Endothelial cell of umbilical vein (primary cell): ENCODE data around the gene PRPSAP1. TPM values are rescaled to one million over a fixed set of nuclear protein-coding genes. Genes with fewer than 3 reads are reported as not detected.

ENCODE experiments used
- BruUV-seq: library from RNA; stranded (reverse); fragments of 400-500 nt; replicated peaks from 2 replicates; lab custom pipeline; 2021; lab: Mats Ljungman, UMichigan
- CTCF ChIA-PET: fragments of 300-600, 350-600 bp; sonication (Branson Sonifier 250); formaldehyde crosslinking; loops from one replicate; lab custom pipeline; 2021; ENCODE audit warnings: antibody characterized with exemption, inconsistent platforms; lab: Charles Lee
- POLR2A ChIA-PET: fragments of 300-600, 350-600 bp; sonication (Branson Sonifier 250); formaldehyde crosslinking; loops from one replicate; lab custom pipeline; 2021; ENCODE audit warnings: antibody characterized with exemption, inconsistent platforms; lab: Charles Lee
- DNase-seq: peaks from one replicate; pipeline ENCODE4 v3.0.0-alpha.2; 2011; ENCODE audit warnings: low read depth, low spot score
- FAIRE-seq: peaks from 2 replicates; lab custom pipeline; 2011; peaks lifted over from hg19 to GRCh38; lab: Jason Lieb, UNC
- H2AFZ ChIP-seq: 2 replicates; pipeline ENCODE4 v1.6.0; 2012; ENCODE audit warnings: low read depth, low read length, control low read depth, inconsistent platforms
- H3K27ac ChIP-seq: 2 replicates; pipeline ENCODE4 v1.5.1; 2011; ENCODE audit warnings: low read depth, mild to moderate bottlenecking, control low read depth, low read length, moderate library complexity; ENCODE audit not compliant: insufficient read depth
- H3K27me3 ChIP-seq, 2 experiments: 2 replicates each; pipeline versions ENCODE4 v1.6.0 to v1.6.1; 2011; ENCODE audit warnings: low read length in 2 of 2, mixed read lengths in 1 of 2; ENCODE audit not compliant: control insufficient read depth in 2 of 2, insufficient read depth in 2 of 2
- H3K36me3 ChIP-seq, 2 experiments: 2 replicates in 1 of 2; 3 replicates in 1 of 2; pipeline ENCODE4 v1.5.1; 2011; ENCODE audit warnings: low read length in 2 of 2, mild to moderate bottlenecking in 1 of 2, moderate library complexity in 1 of 2; ENCODE audit not compliant: control insufficient read depth in 2 of 2, insufficient read depth in 2 of 2; ENCODE audit errors: extremely low read depth in 1 of 2
- H3K4me1 ChIP-seq: 3 replicates; pipeline ENCODE4 v1.5.1; 2011; ENCODE audit warnings: mild to moderate bottlenecking, low read length; ENCODE audit not compliant: control insufficient read depth, insufficient read depth; ENCODE audit errors: extremely low read depth
- H3K4me2 ChIP-seq: 2 replicates; pipeline ENCODE4 v1.6.1; 2011; ENCODE audit warnings: low read length, control low read depth, mixed read lengths; ENCODE audit not compliant: insufficient read depth
- H3K4me3 ChIP-seq, 3 experiments: fragments of 200-600 bp in 1 of 3; sonication (generic), shearing (Covaris generic) in 1 of 3; replicated peaks in 1 of 3; 2 replicates each; pipeline ENCODE4 v1.5.1; 2011 to 2016; ENCODE audit warnings: control low read depth in 3 of 3, low read length in 3 of 3, mild to moderate bottlenecking in 2 of 3, inconsistent platforms in 1 of 3, low read depth in 1 of 3, moderate library complexity in 1 of 3; ENCODE audit not compliant: insufficient read depth in 1 of 3
- H3K79me2 ChIP-seq: 2 replicates; pipeline ENCODE4 v1.6.0; 2012; ENCODE audit warnings: low read length, inconsistent platforms; ENCODE audit not compliant: control insufficient read depth, insufficient read depth
- H3K9ac ChIP-seq: replicated peaks from 2 replicates; pipeline ENCODE3; 2011; ENCODE audit warnings: low read length, control low read depth; ENCODE audit not compliant: insufficient read depth; ENCODE audit errors: extremely low read depth
- H3K9me1 ChIP-seq: replicated peaks from 3 replicates; pipeline ENCODE4 v1.6.0; 2011; ENCODE audit warnings: mild to moderate bottlenecking, low read length; ENCODE audit not compliant: control insufficient read depth, insufficient read depth; ENCODE audit errors: extremely low read depth
- H3K9me3 ChIP-seq: replicated peaks from 2 replicates; pipeline ENCODE4 v1.5.1; 2012; ENCODE audit warnings: low read length, inconsistent platforms; ENCODE audit not compliant: control insufficient read depth, insufficient read depth
- H4K20me1 ChIP-seq: replicated peaks from 2 replicates; pipeline ENCODE3; 2011; ENCODE audit warnings: mild to moderate bottlenecking, low read length; ENCODE audit not compliant: control insufficient read depth, insufficient read depth; ENCODE audit errors: extremely low read depth
- FOS ChIP-seq: IDR thresholded peaks from 2 replicates; pipeline ENCODE4 v1.6.1; 2011; ENCODE audit warnings: mild to moderate bottlenecking, low read length, moderate library complexity, borderline replicate concordance; ENCODE audit not compliant: insufficient read depth
- GATA2 ChIP-seq: IDR thresholded peaks from 2 replicates; pipeline ENCODE4 v1.7.0; 2011; ENCODE audit warnings: low read depth, mild to moderate bottlenecking, moderate library complexity, mixed read lengths, low read length; ENCODE audit not compliant: insufficient read length, insufficient read depth
- JUN ChIP-seq: IDR thresholded peaks from 2 replicates; pipeline ENCODE4 v1.6.1; 2011; ENCODE audit warnings: borderline replicate concordance, low read depth; ENCODE audit not compliant: insufficient read length, insufficient read depth
- MYC ChIP-seq: IDR thresholded peaks from one replicate; pipeline ENCODE4 v1.6.1; 2011; ENCODE audit warnings: mild to moderate bottlenecking, low read depth, low read length
- POLR2A ChIP-seq: IDR thresholded peaks from 2 replicates; pipeline ENCODE4 v1.6.1; 2012; ENCODE audit warnings: low read depth, mild to moderate bottlenecking, control low read depth, low read length
- dilution Hi-C: fragments of 300-500 bp; cut with MboI; formaldehyde crosslinking; loops from one replicate; pipeline ENCODE4 v1.15.0; 2019; ENCODE audit warnings: low sequenced_read_pairs; ENCODE audit not compliant: extremely low pct_ligation_motif_present
- intact Hi-C: fragments of 100-400 bp; cut with micrococcal nuclease; formaldehyde crosslinking; loops from one replicate; pipeline ENCODE4 v1.10.0; 2022
- polyA plus RNA-seq, 4 experiments: library from polyadenylated mRNA; depleted of rRNA in 3 of 4; stranded (reverse) in 3 of 4; unstranded in 1 of 4; fragments of >200 nt; gene quantifications; 2 replicates each; pipeline versions ENCODE4 v1.2.1 to v1.2.3, GENCODE V29; 2011 to 2012; ENCODE audit warnings: missing spikeins in 1 of 4
- total RNA-seq: library from RNA; stranded (reverse); gene quantifications from 2 replicates; pipeline ENCODE4 v1.2.3, GENCODE V29; 2021
- TF ChIP-seq, protein P1 (sequence below), 2 donors: IDR thresholded peaks; 1 replicate in 1 of 2; 2 replicates in 1 of 2; pipeline ENCODE4 v1.5.1; 2011; ENCODE audit warnings: low read length in 2 of 2, mild to moderate bottlenecking in 2 of 2, moderate library complexity in 2 of 2, control low read depth in 1 of 2, inconsistent platforms in 1 of 2, low read depth in 1 of 2; ENCODE audit not compliant: insufficient read depth in 1 of 2; ENCODE audit errors: extremely low read depth in 1 of 2
- TF ChIP-seq, protein P2 (sequence below): IDR thresholded peaks from 2 replicates; pipeline ENCODE4 v1.6.1; 2011; ENCODE audit not compliant: insufficient read depth, insufficient read length

The PRPSAP1 gene
- total and polyA plus RNA-seq, 2 donors (not counting 3 experiments of a cell fraction or from before 2014, with no cell fraction given): 90.2 to 123 TPM

GRCh38 chr17:76402711-76403110 lies 49.0 kb upstream of the PRPSAP1 start:
- no peak overlapping the region for H3K9ac ChIP-seq
- no peaks in the 10 kb centered on the region for H3K9me3 ChIP-seq
- ChIA-PET POLR2A (no interaction called here), CTCF (interaction anchor here (1.1 to 1.4 kb wide), 2 partner anchors 55 to 56 kb away, joined by 3 to 5 read pairs; no protein-coding TSS in a partner anchor)
- H2AFZ ChIP-seq: no peak overlapping the region
- TF ChIP-seq POLR2A (no peak), GATA2 (no peak), JUN (no peak), FOS (no peak), MYC (no peak)
- TF ChIP-seq, protein P1, sequence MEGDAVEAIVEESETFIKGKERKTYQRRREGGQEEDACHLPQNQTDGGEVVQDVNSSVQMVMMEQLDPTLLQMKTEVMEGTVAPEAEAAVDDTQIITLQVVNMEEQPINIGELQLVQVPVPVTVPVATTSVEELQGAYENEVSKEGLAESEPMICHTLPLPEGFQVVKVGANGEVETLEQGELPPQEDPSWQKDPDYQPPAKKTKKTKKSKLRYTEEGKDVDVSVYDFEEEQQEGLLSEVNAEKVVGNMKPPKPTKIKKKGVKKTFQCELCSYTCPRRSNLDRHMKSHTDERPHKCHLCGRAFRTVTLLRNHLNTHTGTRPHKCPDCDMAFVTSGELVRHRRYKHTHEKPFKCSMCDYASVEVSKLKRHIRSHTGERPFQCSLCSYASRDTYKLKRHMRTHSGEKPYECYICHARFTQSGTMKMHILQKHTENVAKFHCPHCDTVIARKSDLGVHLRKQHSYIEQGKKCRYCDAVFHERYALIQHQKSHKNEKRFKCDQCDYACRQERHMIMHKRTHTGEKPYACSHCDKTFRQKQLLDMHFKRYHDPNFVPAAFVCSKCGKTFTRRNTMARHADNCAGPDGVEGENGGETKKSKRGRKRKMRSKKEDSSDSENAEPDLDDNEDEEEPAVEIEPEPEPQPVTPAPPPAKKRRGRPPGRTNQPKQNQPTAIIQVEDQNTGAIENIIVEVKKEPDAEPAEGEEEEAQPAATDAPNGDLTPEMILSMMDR (IDR thresholded peaks at IDR 0.05; ENCODE audit: extremely low read depth in 1 of 2, insufficient read depth in 1 of 2, low read depth in 1 of 2, low read length in 2 of 2): no peak
- TF ChIP-seq, protein P2, sequence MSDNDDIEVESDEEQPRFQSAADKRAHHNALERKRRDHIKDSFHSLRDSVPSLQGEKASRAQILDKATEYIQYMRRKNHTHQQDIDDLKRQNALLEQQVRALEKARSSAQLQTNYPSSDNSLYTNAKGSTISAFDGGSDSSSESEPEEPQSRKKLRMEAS: no peak
- no peak overlapping the region for H3K4me3 ChIP-seq
- H3K4me2 ChIP-seq: no peak overlapping the region
- no peak for FAIRE-seq
- no peaks in the 10 kb centered on the region for H3K27me3 ChIP-seq
- BruUV-seq: no TSS peak
- H3K9me1 ChIP-seq: no peaks in the 10 kb centered on the region
- DNase-seq: no peak
- no peaks in the 10 kb centered on the region for H3K4me1 ChIP-seq
- dilution Hi-C loops: no loop called here
- H3K79me2 ChIP-seq: no peaks in the 10 kb centered on the region
- H4K20me1 ChIP-seq: no peaks in the 10 kb centered on the region
- intact Hi-C loops: no loop called here
- no peak overlapping the region for H3K27ac ChIP-seq
- peaks cover 5 to 42% of the 10 kb centered on the region in 2 experiments for H3K36me3 ChIP-seq
